ENCODE results near the gene CGGBP1. TPM values are rescaled to one million over a fixed set of nuclear protein-coding genes. Genes with fewer than 3 reads are reported as not detected.

The CGGBP1 gene
- total and polyA plus RNA-seq, 4 donors = 54.5 to 110 (median 81.2) TPM

Other genes starting within 250 kb of the CGGBP1 start
- gene ZNF654, start 250 bp upstream of the CGGBP1 start, total RNA-seq = 10 to 100 TPM; 17.6 to 38.2 TPM
- gene ZNF654, start 250 bp upstream of the CGGBP1 start, polyA plus RNA-seq (ENCODE audit: insufficient read length in 2 of 2) = 10 to 100 TPM; 10.4 to 15.6 TPM
- gene C3orf38, start 91.0 kb upstream of the CGGBP1 start, total RNA-seq = 10 to 100 TPM; 39.3 to 57.2 TPM
- gene C3orf38, start 91.0 kb upstream of the CGGBP1 start, polyA plus RNA-seq (ENCODE audit: insufficient read length in 2 of 2) = 10 to 100 TPM; 20.5 to 23.6 TPM